GM18517 (cell line): ENCODE data around the gene SPNS2.

Experiments used
- ATAC-seq: cut with Tn5 transposase; IDR thresholded peaks from one replicate; pipeline ENCODE4 v1.9.1; 2021; ENCODE audit warnings: mild to moderate bottlenecking, moderate library complexity; ENCODE audit not compliant: unreplicated experiment

The SPNS2 gene

GRCh38 chr17:4536742-4537411, 38.2 kb downstream of the SPNS2 start:
- ATAC-seq, result no peak

GRCh38 chr17:4537451-4538235, 39.0 kb downstream of the SPNS2 start:
- no peak for ATAC-seq

- ATAC-seq, result no peak
Measured at GRCh38 chr17:4538236-4539002, 39.7 kb downstream of the SPNS2 start.

- no peak for ATAC-seq
Measured at GRCh38 chr17:4539025-4539424, 40.3 kb downstream of the SPNS2 start.

GRCh38 chr17:4539576-4540223, 41.0 kb downstream of the SPNS2 start:
- ATAC-seq, result no peak

- no peak for ATAC-seq
Measured at GRCh38 chr17:4540224-4540651, 41.6 kb downstream of the SPNS2 start.

GRCh38 chr17:4540687-4541327, 42.1 kb downstream of the SPNS2 start:
- no peak for ATAC-seq

GRCh38 chr17:4541328-4542002, 42.8 kb downstream of the SPNS2 start:
- ATAC-seq, result no peak

- no peak for ATAC-seq
Measured at GRCh38 chr17:4542003-4542725, 43.5 kb downstream of the SPNS2 start.

GRCh38 chr17:4542726-4543191, 44.1 kb downstream of the SPNS2 start:
- ATAC-seq, result no peak

- no peak for ATAC-seq
Measured at GRCh38 chr17:4543557-4544026, 44.9 kb downstream of the SPNS2 start.

- no peak for ATAC-seq
Measured at GRCh38 chr17:4544135-4544950, 45.7 kb downstream of the SPNS2 start.

GRCh38 chr17:4544951-4545216, 46.2 kb downstream of the SPNS2 start:
- no peak for ATAC-seq

- ATAC-seq, result no peak
Measured at GRCh38 chr17:4545217-4545951, 46.7 kb downstream of the SPNS2 start.

- no peak for ATAC-seq
Measured at GRCh38 chr17:4547118-4547906, 48.6 kb downstream of the SPNS2 start.

- ATAC-seq, result no peak
Measured at GRCh38 chr17:4548061-4548461, 49.4 kb downstream of the SPNS2 start.
